Stimulated activated CD8-positive, alpha-beta memory T cell treated with anti-CD3 and anti-CD28 coated beads, Interleukin-15, amount 100 ng/mL, for 1 hour (primary cell): ENCODE results near the gene SIX4.
A peak's percentile ranks its signal among the peaks of the same experiment; 100 is the strongest.

Experiments
- DNase-seq: peaks from one replicate; pipeline ENCODE4 v3.0.0-alpha.2; 2020; ENCODE audit warnings: low read depth

SIX4 gene

DNA sequence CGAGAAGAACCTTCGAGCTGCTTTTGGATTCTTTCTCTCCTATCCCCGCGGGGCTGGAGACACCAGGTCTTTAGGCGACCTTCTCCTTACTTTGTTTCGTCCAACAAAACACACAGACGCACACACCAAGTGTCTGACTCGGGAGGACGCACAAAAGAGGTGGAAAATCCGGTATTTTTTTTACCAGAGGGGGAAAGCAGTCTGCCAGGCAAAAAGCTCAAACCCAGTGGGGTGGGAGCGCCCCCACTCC lies 2.1 kb downstream of the SIX4 start:
- DNase-seq: no peak

DNA sequence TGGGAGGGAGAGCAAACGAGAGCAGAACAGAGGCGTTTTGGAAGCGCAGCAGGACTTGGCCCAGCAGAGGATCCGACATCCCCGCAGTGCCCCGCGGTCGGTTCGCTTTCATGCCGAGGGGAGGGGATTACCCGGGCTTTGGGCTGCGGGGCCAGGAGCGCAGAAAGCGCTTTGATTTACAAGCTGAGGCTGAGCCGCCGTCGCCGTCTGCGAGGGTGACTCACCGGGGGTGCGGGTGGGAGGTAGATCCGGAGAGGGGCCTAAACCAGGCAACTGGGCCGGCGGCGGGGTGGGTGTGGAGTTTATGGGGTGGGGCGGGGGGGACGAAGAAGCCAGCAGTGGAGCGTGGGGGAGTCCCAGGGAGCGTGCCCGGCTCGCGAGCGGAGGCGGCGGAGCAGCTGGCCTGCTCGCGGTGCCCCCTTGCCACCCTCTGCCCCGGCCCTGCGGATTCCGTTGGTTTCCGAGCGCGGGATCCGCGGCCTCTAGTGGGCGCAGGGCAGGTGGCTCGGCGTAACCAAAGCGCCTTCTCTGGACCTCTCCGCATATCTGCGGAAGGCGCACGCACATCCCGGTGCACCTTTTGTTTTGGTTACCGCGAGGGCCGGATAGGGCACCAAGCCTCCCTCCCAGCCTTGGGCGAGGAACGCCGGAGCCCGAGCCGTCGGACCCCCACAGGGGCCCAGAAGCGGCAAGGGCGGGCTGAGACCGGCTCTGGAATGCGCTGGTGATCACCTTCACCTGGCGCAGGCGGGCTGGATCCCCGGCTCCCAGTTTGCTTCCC lies 2.6 kb downstream of the SIX4 start:
- peak; percentile 27 for DNase-seq

DNA sequence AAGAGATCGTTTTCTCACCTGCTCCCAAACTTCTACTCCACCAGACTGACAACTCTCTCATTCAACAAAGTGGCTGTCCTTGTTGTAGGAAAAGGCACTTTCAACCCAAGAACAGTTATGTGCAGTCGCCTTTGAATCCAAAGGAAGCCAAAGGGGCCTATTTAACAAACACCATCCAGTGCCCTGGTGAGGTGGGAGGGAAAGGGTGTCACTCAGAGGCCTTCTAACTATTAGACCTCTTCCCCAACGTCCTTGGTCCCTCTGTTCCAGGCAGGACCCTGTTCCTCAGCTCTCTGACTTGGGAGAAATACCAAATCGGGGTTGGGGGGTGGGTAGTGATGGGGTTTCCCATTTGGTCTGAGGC lies 3.2 kb downstream of the SIX4 start:
- no peak for DNase-seq

DNA sequence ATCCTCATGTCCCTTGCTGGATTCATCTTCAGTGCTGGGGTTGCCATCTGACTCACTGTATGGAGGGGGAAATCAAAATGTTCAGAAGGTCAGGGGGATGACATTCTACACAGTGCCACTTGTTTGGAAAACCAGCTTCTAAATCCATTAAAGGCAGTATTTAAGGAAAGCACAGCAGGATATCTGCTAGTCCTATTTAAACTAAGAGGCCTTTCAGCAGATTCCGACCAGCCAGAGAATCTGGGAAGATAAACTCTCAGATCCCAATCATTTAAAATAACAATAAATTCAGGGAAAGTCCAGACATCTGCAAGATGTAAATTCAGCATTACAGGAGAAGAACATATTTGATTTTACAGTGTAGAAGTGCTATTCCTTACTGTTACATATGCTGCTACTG lies 3.8 kb downstream of the SIX4 start:
- DNase-seq: no peak

DNA sequence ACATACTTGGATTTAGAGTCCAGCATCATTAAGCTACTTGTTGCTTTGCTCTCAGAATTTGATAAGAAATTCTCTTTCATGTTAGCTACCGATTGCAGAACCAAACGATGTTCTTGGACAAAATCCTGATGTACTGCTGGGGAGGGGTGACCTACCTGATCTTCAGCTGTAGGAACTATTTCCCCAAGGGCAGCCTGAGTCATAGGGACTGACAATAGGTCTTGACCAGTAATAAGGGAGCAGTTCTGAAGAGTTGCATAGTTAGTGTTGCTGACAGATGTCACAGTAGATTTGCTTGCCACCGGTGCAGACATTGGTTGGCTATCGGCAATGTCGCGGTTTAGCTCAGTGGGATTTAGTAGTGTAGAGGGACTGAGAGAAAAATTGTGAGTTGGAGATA lies 10.6 kb downstream of the SIX4 start:
- DNase-seq: no peak

DNA sequence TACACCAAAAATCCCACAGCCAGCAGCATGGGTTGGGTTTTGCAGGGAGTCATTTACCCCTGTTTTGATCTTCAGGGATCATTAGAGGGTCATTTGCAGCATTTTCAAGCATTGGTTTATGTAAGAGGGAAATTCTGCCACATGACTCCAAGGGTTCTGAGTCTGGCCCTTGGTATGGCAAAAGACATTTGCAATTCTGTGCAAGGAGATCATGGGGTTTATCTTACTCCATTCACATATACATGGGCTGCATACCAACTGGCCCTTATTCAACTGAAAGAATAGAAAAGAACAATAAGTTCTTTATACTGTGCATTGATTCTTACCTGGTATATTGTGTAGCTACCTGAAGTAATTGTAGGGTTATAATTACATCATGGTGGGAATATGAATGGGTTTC lies 13.7 kb downstream of the SIX4 start:
- no peak for DNase-seq

DNA sequence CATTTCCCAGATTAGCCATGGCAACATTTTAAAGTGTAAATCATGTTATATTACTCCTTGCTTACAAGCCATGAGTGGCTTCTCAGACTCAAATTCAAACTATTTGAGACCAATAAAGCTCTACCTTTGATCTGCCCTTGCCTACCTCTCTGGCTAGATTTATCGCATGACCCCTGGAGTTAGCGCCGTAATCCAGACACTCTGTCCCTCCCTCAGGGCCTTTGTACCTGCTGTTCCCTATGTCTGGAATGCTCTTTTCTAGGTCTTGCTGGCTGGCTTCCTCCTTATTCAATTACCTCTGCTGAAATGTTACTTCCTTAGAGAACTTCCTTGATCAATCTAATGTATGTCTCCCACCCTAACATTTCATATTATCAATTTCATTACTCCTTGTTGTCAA lies 16.3 kb downstream of the SIX4 start:
- no peak for DNase-seq

DNA sequence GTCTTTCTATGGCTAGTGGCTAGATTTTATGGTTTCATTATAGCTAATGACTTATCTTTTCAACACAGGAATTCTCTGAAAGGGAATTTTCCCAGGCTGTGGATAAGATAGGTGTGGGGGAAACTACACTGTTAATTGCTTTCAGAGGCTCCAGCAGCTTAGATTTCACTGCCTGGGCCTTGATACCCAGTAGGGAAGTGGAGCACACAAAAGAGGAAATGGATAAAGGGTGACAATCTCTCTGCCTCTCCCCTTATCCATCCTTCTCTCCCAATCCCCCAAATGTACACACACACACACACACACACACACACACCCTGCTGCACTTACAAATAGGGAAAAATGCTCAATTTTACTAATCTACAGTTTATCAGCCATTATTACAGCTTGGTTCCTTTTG lies 19.1 kb downstream of the SIX4 start:
- DNase-seq: no peak

DNA sequence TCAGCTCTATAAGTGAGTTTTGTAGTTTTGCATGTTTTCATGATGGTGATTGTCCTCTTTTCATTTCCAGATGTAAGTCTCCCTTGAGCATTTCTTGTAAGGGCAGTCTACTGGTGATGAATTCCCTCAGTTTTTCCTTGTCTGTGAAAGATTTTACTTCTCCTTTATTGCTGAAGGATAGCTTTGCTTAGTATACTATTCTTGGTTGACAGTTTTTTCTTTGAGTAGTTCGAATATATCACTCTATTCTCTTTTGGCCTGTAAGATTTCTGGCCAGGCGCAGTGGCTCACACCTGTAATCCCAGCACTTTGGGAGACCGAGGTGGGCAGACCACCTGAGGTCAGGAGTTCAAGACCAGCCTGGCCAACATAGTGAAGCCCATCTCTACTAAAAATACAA lies 23.6 kb downstream of the SIX4 start:
- no peak for DNase-seq

DNA sequence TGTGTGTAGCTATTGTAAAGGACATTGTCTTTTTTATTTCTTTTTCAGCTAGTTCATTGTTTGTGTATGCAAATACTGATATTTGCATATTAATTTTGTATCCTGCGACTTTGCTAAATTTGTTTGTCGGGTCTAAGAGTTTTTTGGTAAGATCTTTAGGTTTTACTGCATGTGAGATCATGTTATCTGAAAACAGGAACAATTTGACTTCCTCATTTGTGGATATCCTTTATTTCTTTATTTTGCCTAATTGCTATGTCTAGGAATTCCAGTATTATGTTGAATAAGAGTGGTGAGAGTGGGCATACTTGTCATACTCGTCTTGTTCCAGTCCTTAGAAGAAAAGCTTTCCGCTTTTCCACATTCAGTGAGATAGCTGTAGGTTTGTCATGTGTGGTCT lies 28.8 kb downstream of the SIX4 start:
- DNase-seq: no peak

DNA sequence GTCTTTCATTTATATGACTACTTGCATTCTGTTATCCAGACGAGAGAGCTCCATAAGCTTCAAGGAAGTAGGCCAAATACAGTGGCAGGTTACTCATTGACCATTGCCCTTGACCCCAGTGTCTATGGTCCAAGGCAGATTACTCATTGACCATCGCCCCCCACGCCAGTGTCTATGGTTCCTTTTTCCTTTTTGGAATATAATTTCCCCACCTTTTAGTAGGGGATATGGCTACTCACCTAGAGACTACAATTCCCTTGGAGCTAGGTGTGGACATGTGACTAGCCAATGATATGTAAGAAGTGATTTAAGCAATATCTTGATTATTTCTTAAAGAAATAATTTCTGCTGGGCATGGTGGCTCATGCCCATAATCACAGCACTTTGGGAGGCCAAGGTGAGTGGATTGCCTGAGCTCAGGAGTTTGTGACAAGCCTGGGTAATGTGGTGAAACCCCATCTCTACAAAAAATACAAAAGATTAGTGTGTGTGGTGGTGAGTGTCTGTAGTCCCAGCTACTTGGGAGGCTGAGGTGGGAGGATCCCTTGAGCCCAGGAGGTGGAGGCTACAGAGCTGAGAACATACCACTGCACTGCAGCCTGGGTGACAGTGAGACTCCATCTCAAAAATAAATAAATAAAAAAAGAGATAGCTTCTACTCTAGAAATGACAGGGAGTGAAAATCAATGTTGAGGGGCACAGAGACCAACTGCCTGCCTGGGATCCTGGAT lies 32.6 kb downstream of the SIX4 start:
- no peak for DNase-seq

DNA sequence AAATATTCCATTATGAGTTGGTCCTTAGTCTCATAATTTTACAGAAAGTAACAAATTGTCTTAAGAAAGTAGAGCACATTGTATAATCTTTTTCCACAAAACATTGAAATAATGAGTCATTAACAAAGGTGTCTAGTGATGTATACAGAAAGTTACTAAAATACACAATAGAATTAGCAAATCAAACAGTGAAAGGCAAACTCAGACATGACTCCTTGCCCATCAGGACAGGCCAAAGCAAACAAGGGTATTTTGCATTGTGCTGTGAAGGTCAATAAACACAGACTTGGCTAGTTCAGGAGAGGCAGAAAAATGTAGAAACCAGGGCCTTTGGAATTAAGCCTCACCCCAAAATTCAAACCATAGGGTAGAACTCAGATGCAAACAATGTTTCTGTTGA lies 37.3 kb downstream of the SIX4 start:
- DNase-seq: no peak

DNA sequence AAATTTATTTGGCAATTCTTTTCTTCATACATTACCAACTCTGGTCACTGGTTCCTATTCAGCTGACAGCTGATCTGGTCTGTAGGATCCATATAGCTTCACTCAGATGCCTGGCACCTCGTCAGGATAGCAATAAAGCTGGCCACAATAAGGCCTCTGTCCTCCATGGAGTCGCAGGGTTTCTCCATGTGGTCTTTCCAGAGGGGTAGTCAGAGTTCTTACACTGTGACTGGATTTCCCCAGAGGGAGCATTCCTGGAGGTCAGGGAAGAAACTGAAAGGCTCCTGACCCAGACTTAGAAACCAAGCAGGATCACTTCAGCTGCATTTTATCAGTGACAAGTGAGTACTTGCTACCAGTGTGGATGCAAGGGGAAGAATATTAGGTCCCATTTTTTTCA lies 39.9 kb downstream of the SIX4 start:
- DNase-seq: no peak

DNA sequence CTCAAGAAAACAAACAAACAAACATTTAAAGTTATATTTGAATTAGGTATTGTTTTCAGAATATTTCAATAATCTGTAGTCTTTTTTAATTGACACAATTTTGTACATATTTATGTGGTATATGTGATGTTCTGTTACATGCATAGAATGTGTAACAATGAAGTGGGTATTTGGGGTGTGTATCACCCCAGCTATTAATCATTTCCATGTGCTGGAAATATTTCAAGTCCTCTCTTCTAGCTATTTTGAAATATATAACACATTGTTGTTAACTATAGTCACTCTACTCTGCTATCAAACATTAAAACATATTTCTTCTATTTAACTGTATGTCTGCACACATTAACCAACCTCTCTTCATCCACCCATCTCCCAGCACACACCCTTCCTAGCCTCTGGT lies 42.9 kb downstream of the SIX4 start:
- DNase-seq: no peak

DNA sequence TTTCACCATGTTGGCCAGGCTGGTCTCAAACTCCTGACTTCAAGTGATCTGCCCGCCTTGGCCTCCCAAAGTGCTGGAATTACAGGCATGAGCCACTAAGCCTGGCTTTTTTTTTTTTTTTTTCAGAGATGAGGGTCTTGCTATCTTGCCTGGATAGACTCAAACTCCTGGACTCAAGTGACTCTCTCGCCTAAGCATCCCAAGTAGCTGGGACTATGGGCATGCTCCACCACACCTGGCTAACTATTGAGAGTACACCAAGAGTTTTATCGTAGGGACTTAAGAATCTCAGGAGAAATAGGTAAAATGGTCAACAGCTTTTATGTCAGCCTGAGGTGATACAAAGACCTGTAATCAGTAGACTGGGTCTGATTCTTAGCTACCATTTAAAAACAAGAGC lies 43.6 kb downstream of the SIX4 start:
- DNase-seq: no peak

DNA sequence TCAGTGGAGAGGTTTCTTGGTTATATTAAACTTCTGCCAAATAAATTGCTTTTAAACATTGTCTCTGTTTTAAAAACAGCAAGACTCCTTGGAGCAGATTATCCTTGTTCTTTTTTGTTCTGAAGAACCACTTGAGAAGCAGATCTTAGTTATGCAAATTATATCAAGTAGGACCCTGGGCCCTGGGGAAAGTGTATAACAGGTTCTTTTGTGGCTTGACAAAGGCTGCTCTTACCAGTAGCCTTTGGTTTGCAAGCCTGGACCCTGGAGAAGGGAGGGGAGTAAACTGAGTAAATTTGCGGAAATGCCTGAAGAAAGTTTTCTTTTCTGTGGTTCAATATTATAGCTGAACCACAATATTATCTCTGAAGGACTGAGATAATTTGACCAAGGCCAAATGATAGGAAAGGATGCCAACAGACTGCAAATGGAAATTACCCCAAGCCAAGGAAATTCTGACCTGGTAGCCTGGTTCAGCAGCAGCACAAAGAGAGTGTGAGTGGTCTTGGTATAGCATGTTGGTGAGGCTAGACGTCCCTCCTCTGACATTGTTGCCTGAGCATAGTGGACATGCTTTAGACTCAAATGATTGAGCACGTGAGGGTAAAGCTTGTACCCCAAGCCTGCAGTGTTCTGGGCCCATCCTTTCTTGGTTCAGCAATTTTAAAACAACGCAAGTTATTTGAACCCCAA lies 44.4 kb downstream of the SIX4 start:
- DNase-seq: no peak

DNA sequence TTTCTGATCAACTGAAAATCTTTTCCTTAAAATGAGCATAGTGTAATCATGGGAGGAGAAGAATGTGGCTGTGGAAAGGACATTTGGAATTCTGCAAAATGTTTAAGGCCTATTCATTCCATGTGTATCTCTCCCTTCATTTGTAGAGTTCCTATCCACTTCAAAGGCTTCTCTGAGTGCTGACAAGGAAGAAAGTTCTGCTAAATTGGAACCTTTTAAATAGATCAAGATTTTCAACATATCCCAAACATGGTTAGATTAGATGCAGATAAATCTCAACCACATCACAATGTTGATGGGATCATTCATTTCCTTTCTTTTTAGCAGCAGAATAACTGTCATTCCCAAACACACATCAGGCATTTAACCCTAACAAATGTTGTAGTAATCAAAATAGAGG lies 46.5 kb downstream of the SIX4 start:
- no peak for DNase-seq

DNA sequence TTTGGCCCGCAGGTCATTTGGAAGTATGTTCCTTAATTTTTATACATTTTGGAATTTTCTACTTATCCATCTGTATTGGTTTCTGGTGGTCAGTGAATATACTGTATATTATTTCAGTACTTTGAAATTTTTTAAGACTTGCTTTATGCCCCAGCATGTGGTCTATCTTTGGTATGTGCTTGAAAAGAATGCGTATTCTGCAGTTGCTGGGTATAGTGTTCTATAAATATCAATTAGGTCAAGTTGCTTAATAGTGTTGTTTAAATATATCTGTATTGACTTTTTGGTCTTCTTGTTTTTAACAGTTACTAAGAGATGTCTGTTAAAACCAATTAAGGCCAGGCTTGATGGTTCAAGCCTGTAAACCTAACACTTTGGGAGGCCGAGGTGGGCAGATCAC lies 53.2 kb downstream of the SIX4 start:
- DNase-seq: no peak

DNA sequence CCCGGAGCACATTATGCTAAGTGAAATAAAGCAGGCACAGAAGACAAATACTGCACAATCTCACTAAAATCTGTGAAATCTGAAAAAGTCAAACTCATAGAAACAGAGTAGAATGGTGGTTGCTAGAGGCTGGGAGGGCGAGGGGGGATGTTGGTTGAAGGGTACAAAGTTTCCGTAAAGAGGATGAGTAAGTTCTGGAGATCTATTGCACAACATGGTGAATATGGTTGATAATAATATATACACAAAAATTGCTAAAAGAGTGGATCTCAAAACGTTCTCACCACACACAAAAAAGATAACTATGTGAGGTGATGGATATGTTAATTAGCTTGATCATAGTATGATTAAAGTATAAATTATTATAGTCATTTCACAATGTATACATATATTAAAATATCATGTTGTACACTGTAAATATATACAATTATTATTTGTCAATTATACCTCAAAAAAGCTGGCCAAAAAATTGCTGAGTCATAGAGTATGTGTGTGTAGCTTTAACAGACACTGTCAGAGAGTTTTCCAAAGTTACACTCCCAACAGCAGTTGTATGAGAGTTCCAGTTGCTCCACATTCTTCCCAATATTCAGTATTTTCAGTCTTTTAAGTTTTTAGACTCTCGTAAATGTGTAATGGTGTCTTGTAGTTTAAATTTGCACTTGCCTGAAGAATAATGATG lies 55.6 kb downstream of the SIX4 start:
- no peak for DNase-seq

DNA sequence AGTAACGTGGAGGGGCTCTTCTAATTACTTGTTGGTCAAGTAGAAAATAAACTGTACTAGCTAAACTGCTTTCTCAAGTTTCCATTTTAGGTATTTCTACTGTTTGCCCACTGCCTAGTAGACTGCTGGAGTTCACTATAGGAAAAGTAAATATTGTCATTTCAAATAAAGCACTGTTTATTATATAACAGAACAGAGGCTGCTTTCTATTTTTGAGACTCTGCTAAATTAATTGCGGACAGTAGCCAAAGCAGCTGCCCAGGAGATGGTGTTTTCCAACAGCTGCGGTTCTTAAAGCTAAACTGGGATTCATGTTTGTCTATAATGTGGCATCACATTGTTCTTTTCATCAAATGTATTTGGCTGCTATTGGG lies 59.0 kb downstream of the SIX4 start:
- no peak for DNase-seq

DNA sequence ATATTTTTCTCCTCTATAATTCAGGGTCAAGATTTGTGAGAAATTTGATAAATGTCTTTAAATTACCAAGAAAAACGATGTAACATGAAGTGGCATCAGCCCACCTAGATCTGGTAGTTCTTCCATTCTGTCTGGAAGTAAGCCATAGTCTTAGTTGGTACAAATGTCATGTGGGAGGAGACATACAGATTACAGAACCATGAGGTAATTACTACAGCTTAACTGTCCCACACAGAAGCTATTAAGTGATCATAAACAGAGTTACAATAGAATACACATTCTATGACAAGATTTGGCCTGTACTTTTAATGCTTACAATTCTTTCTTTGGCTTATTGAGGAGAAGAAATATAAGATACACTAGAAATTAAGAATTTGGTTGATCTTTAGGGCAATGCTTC lies 61.2 kb downstream of the SIX4 start:
- DNase-seq: no peak

DNA sequence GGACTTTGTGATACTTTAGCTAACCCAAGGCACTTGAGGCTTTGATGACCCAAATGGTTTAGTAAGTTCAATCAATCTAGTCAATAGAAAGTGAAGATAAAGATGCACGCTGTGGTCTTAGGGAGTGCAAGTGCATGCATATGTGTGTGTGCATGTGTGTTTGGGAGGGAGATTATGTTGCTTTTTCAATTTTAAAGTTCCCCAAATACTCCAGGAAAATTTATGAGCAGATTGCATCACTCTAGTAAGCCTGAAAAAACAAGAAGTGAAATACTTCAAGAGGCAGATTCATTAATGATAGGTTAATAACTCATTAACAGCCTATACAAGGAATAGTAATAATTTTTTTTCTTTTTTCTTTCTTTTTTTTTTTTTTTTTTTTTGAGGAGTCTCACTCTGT lies 62.4 kb downstream of the SIX4 start:
- no peak for DNase-seq
